ELR (cell line): ENCODE data around the gene PLA2G15.

Source experiments
- DNase-seq: peaks from one replicate; pipeline ENCODE4 v3.0.0-alpha.2; 2015; ENCODE audit warnings: low read depth

The PLA2G15 gene

DNA sequence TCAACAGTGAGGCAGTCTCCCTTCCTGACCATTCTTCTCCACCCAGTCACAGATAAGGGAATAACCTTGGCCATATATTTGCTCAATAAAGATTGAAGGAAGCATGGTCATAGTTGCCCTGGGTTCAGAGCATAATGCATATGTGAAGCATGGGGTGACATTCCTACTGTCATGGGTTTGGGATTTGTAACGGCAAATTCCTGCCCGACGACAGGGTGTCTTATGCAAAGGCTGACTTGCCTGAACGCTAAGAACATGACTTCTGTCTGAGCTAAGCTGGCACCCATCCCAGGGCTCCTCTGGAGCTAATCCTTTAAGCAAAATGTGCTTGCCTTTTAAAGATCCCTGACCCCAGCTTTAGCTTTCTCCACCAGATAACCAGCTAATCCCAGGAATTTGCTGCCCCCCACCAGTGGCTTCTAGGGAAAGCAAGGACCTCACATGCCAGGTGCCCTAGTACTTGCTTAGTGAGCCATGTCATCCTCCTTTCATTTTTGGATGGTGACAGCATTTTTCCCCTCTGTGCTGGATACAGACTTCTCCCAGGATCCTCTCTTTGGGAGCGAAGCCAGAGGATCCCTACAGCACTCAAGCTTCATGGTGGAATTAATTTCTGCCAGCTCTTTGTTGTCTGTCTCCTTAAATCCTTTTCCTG, 53.9 kb downstream of the PLA2G15 start:
- peak; percentile 71 for DNase-seq

DNA sequence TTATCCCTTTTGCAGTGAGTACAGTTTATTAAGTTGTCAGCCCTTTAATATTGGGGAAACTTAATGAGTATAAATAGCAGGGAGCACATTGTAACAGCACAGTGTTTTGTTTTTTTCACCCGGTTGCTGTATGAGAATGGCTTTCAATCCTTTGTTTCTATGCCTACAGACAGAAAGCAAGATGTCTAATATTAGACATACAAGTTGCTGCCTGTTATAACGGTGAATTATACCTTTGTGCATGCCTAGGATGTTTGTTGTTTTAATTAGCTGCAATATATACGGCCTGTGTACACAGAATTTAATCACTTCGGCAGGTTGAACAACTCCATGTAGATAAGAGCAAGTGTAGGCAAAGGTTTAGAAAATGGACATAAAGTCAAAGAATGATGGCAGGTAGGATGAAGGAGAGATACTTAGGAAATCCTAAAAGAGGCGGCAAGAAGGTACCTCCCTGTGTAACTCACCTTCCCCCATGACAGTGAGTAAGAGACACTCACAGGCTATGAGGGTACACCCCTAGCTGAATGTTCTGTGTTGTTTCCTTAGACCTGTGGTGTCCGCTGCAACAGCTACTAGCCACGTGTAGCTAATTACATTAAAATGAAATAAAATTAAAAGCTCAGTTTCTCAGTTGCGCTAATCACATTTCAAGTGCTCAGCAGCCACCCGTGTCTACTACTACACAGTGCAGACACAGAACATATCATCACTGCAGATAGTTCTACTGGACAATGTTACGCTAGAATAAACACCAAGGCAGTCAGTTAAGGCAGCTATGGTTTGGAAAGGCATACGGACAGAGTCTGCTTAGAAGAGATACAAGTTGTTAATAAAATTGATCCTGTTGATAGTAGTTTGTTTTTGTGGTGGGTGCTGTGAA, 54.6 kb downstream of the PLA2G15 start:
- no peak for DNase-seq

DNA sequence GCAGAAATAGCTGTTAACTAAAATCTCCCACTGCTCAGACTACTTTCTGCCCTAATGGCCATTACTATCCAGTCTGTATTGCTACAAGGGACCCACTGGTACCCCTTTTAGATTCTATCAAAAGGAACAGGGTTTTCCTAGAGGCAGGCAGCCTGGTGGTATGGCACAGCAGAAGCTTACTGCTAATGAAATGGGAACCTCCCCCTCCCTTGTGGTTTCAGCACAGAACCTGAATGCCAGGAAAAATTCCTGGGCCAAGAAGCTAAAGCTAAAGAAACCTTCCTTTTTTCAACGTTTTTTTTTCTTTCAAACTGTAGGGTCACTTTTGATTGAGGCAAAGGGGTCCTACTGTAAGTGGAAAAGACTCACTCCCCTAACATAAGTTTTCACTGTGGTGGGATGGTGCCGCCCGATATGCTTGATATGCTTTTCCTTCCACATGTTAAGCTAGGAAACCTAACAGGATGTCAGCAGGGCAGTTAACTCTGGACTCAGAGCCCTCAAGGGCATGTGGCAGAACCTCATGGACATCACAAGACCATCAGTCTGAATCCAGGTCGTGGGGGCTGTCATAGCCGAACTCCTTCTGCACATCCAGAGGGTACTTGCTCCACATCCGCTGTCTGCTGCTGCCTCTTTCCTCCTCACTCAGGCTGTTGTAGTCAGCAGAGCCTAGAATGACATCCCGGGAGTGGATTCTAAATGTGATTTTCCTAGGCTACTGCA, 55.7 kb downstream of the PLA2G15 start:
- DNase-seq, result no peak

DNA sequence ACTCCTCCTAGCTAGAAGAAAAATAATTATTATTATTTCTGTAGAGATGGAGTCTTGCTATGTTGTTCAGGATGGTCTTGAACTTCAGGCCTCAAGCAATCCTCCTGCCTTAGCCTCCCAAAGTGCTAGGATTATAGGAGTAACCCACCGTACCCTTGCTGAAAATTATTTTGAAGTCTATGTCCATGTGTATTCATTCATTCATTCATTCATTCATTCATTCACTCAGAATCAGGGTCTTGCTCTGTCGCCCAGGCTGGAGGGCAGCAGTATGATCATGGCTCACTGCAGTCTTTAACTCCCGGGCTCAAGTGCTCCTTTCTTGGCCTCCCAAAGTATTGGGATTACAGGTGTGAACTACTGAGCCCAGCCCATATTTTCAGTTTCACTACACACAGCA, 61.5 kb downstream of the PLA2G15 start:
- DNase-seq, result no peak

DNA sequence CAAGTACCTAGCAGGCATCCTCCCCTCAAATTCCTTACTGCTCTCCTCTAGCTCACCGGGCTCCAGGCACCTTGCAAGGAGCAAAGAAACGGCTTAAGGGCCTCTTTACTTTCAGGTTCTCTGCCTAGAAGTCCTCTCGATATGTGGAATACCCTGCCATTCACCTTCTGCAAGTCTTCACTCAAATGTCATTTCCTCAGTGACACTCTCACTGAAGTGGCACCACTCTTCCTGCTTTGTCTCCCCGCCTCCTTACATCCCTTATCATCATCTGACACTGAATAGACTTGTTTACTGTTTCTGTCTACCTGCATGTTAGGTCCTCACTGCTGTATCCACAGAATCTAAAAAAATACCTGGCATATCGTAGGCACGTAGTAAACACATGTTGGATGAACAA, 64.6 kb downstream of the PLA2G15 start:
- DNase-seq, result no peak

DNA sequence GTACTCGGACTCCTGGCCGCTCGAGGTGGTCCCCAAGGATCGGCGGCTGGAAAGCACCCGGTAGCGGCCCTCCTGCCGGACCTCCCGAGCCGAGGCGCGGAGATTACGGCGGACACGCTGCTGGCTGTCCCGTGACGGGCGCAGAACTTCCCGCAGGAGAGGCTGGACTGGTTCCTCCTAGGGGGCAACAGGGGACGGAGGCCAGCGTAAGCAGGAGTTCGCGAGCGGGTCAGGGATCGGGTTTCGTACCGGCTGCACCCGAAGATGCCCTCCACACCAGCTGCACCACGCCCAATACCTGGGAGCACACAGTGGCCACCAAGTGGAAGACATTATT, 65.2 kb downstream of the PLA2G15 start:
- DNase-seq, result no peak
